Measurements from ENCODE around the gene LEMD2. TPM values are rescaled to one million over a fixed set of nuclear protein-coding genes. Genes with fewer than 3 reads are reported as not detected.

LEMD2 gene
- total and polyA plus RNA-seq, 2 donors (not counting 1 experiment from before 2014, with no cell fraction given) = 25.7 to 61.9 TPM

- Histone ChIP-seq H3K36me3 (ENCODE audit: control insufficient read depth, insufficient read depth, low read length) (no peaks in the 10 kb centered on the region), H3K9ac (ENCODE audit: insufficient read depth, low read length) (no peak overlapping the region), H3K27me3 (ENCODE audit: control insufficient read depth, insufficient read depth, low read length) (no peaks in the 10 kb centered on the region), H3K79me2 (ENCODE audit: control insufficient read depth, insufficient read depth, low read length) (no peaks in the 10 kb centered on the region), H2AFZ (ENCODE audit: low read length) (no peak overlapping the region), H3K4me1 (ENCODE audit: control insufficient read depth, extremely low read depth, insufficient read depth, low read length) (no peaks in the 10 kb centered on the region), H3K4me3 (replicated peaks in 1 of 4; ENCODE audit: control extremely low read depth in 1 of 4, insufficient read depth in 1 of 4, low read depth in 3 of 4, low read length in 4 of 4) (no peak overlapping the region), H3K4me2 (ENCODE audit: extremely low read depth, insufficient read depth, low read length) (no peak overlapping the region), H3K9me3 (ENCODE audit: control insufficient read depth, insufficient read depth, low read depth, low read length) (no peaks in the 10 kb centered on the region), H3K27ac (ENCODE audit: insufficient read depth, low read length) (no peak overlapping the region), H4K20me1 (ENCODE audit: control insufficient read depth, extremely low read depth, insufficient read depth, low read length) (no peaks in the 10 kb centered on the region)
- no peak for DNase-seq (ENCODE audit: low read depth in 2 of 2)
- TF ChIP-seq EZH2 (IDR thresholded peaks at IDR 0.05; ENCODE audit: low read length, missing control alignments) (no peak), CTCF (conservative IDR thresholded peaks at IDR 0.05 in 1 of 2, IDR thresholded peaks at IDR 0.05 in 1 of 2; ENCODE audit: low read depth in 1 of 2, low read length in 2 of 2) (no peak)
Measured at GRCh38 chr6:33761581-33761921, 27.4 kb downstream of the LEMD2 start.

- H3K4me3 ChIP-seq (replicated peaks in 1 of 4; ENCODE audit: control extremely low read depth in 1 of 4, insufficient read depth in 1 of 4, low read depth in 3 of 4, low read length in 4 of 4) = no peak overlapping the region
Measured at GRCh38 chr6:33759887-33760629, 28.9 kb downstream of the LEMD2 start.

GRCh38 chr6:33758815-33759216, 30.1 kb downstream of the LEMD2 start:
- Histone ChIP-seq H3K4me3 (replicated peaks in 1 of 4; ENCODE audit: control extremely low read depth in 1 of 4, insufficient read depth in 1 of 4, low read depth in 3 of 4, low read length in 4 of 4) (no peak overlapping the region), H3K9me3 (ENCODE audit: control insufficient read depth, insufficient read depth, low read depth, low read length) (no peaks in the 10 kb centered on the region), H3K36me3 (ENCODE audit: control insufficient read depth, insufficient read depth, low read length) (no peaks in the 10 kb centered on the region), H3K4me2 (ENCODE audit: extremely low read depth, insufficient read depth, low read length) (no peak overlapping the region), H3K9ac (ENCODE audit: insufficient read depth, low read length) (no peak overlapping the region), H3K27me3 (ENCODE audit: control insufficient read depth, insufficient read depth, low read length) (no peaks in the 10 kb centered on the region), H2AFZ (ENCODE audit: low read length) (no peak overlapping the region), H3K79me2 (ENCODE audit: control insufficient read depth, insufficient read depth, low read length) (no peaks in the 10 kb centered on the region), H4K20me1 (ENCODE audit: control insufficient read depth, extremely low read depth, insufficient read depth, low read length) (no peaks in the 10 kb centered on the region), H3K4me1 (ENCODE audit: control insufficient read depth, extremely low read depth, insufficient read depth, low read length) (no peaks in the 10 kb centered on the region), H3K27ac (ENCODE audit: insufficient read depth, low read length) (no peak overlapping the region)
- peak in 1 of 2 donors; percentile 76 for DNase-seq (ENCODE audit: low read depth in 2 of 2)
- TF ChIP-seq EZH2 (IDR thresholded peaks at IDR 0.05; ENCODE audit: low read length, missing control alignments) (no peak), CTCF (conservative IDR thresholded peaks at IDR 0.05 in 1 of 2, IDR thresholded peaks at IDR 0.05 in 1 of 2; ENCODE audit: low read depth in 1 of 2, low read length in 2 of 2) (no peak)

More at GRCh38 chr6:33759887-33760629, 28.9 kb downstream of the LEMD2 start:
- H3K4me1 ChIP-seq (ENCODE audit: control insufficient read depth, extremely low read depth, insufficient read depth, low read length) = no peaks in the 10 kb centered on the region
- H3K27me3 ChIP-seq (ENCODE audit: control insufficient read depth, insufficient read depth, low read length) = no peaks in the 10 kb centered on the region
- H3K36me3 ChIP-seq (ENCODE audit: control insufficient read depth, insufficient read depth, low read length) = no peaks in the 10 kb centered on the region
- no peaks in the 10 kb centered on the region for H3K79me2 ChIP-seq (ENCODE audit: control insufficient read depth, insufficient read depth, low read length)
- H3K9ac ChIP-seq (ENCODE audit: insufficient read depth, low read length) = no peak overlapping the region
- H3K27ac ChIP-seq (ENCODE audit: insufficient read depth, low read length) = no peak overlapping the region
- DNase-seq (ENCODE audit: low read depth in 2 of 2) = no peak
- H3K9me3 ChIP-seq (ENCODE audit: control insufficient read depth, insufficient read depth, low read depth, low read length) = no peaks in the 10 kb centered on the region
- H2AFZ ChIP-seq (ENCODE audit: low read length) = no peak overlapping the region
- no peak overlapping the region for H3K4me2 ChIP-seq (ENCODE audit: extremely low read depth, insufficient read depth, low read length)
- H4K20me1 ChIP-seq (ENCODE audit: control insufficient read depth, extremely low read depth, insufficient read depth, low read length) = no peaks in the 10 kb centered on the region
- TF ChIP-seq EZH2 (IDR thresholded peaks at IDR 0.05; ENCODE audit: low read length, missing control alignments) (no peak), CTCF (conservative IDR thresholded peaks at IDR 0.05 in 1 of 2, IDR thresholded peaks at IDR 0.05 in 1 of 2; ENCODE audit: low read depth in 1 of 2, low read length in 2 of 2) (no peak)
